ENCODE data around the gene TEKT3.

Gene TEKT3

GRCh38 chr17:15266325-15267125, 74.9 kb downstream of the TEKT3 start:
- no peak for DNase-seq (ENCODE audit: low read depth in 2 of 2)

- no peak for DNase-seq (ENCODE audit: low read depth in 2 of 2)
Measured at GRCh38 chr17:15265131-15265530, 76.3 kb downstream of the TEKT3 start, which contains the start of gene PMP22. PMP22 (minus strand) TSS chr17:15265326; CDS start chr17:15260727, 4,599 bp downstream.

- no peak for DNase-seq (ENCODE audit: low read depth in 2 of 2)
Measured at GRCh38 chr17:15264542-15264941, 76.9 kb downstream of the TEKT3 start.

DNA sequence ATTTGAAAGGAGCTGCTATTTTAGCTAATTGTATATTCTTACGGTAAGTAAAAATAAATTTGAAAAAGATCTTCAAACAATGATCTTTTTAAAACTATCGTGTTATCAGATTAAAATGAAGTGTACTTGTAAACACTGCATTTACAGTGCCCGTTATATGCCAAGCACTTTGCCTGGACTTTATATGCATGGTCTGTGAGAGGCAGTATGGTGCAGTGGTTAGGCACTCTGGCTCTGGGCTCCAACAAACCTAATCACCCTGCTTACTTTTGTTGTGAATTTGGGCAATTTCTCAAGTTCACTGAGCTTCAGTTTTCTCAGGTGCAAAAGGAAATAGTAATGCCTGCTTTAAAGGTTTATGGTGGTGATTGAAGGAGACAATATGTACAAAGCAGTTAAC, 77.7 kb downstream of the TEKT3 start:
- DNase-seq (ENCODE audit: low read depth in 2 of 2): no peak

GRCh38 chr17:15263206-15263579, 78.2 kb downstream of the TEKT3 start:
- DNase-seq (ENCODE audit: low read depth in 2 of 2): no peak

DNA sequence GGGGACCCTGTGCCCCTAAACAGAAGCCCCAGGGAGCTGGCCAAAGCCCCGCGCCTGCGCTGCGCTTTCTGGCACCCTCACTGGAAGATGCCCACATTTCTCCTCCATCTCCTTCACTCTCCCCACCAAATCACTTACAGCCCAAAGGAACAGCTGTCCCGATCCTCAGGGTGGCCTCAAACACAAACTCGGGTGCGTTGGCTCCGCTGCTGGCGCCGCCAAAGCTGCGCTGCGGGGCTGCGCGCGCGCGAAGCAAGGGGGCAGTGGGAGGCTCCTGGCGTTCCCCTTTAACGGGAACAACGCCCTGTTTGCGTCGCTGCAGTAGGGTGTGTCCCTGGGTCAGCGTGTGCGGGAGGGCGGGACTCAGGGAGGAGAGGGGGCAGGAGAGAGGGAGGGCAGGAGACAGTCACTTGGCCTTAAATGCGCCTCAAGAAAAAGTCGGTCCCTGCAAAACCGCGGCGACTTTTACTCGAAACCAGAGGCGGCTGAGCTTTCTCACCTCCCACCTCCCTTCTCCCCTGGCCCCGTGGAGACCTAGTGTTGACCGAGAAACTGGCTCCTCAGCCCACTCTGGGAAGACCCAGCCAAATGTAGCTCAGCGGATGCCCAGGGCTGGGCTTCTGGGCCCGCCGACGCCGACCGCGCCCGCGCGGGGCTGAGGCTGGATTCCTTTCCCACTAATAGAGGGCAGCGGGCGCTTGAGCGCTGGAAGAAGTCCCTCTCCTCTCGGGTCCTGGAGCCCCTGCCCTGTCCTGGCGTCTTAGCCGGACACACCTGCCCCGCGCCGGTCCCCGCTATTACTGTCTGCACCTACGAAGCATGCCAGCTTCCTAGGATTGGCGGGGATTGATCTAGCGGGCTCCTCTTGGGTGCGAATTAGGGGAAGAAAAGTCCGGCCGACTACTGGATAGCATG, 78.8 kb downstream of the TEKT3 start:
- DNase-seq (ENCODE audit: low read depth in 2 of 2): no peak

- no peak for DNase-seq (ENCODE audit: low read depth in 2 of 2)
Measured at GRCh38 chr17:15261802-15262290, 79.6 kb downstream of the TEKT3 start.

DNA sequence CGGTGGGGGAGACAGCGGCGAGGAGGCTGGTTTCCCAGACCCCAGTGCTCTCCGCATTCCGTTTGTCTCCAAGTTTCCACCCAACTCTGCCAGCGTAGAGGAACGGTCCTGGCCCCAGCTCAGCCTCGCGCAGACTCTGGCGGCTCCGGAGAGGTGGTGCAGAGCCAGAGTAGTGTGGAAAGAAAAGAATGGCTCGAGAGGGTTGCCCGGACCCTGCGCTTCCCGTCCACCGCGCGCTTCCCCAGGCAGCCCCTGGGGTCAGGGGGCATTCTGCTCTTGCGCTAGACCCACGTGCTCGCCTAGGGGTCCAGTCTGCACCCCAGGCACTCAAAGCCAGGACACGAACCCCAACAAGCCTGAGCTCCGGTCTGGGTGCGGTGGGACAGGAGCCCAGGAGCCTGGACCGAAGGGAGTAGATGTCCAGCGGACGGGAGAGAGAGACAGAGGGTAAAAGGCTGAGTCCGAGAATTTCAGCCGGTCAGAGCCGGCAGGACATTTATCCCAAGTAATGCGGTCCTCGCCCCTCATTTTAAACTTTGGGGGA, 80.1 kb downstream of the TEKT3 start:
- DNase-seq (ENCODE audit: low read depth in 2 of 2): no peak

GRCh38 chr17:15260376-15261257, 80.8 kb downstream of the TEKT3 start:
- peak; percentile 5 to 41 for DNase-seq (ENCODE audit: low read depth in 2 of 2)

DNA sequence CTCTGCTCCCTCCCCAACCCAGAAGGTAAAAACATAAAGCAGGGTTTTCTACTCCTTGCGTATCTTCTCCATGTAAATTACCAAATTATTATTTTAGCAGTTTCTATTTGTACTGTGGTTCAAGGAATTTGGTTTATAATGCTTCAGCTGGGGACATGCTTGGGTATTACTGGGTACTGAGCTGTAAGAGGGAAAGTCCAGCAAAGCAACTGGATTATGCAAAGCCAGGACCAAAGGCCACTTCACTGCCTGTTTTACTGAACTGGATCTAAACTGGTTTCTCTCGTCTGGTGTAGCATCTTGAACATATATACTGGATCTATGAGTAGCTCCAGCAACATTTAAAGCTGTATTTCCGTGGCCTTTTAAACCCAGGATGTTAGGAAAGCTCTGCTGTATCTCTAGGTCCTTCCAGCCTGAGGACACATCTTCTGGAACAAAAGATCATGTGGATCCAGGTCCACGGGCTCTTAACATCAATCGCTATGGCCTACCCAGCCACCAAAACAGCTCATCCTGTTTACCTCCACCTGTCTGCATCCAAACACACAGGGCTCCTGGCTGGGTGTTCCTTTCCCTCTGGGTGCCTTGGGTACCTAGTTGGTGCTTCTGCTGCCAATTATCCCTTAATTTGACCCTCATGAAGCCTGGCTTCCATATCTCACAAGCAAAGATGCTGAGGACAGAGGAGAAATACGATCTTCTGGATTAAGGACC, 83.4 kb downstream of the TEKT3 start:
- no peak for DNase-seq (ENCODE audit: low read depth in 2 of 2)

DNA sequence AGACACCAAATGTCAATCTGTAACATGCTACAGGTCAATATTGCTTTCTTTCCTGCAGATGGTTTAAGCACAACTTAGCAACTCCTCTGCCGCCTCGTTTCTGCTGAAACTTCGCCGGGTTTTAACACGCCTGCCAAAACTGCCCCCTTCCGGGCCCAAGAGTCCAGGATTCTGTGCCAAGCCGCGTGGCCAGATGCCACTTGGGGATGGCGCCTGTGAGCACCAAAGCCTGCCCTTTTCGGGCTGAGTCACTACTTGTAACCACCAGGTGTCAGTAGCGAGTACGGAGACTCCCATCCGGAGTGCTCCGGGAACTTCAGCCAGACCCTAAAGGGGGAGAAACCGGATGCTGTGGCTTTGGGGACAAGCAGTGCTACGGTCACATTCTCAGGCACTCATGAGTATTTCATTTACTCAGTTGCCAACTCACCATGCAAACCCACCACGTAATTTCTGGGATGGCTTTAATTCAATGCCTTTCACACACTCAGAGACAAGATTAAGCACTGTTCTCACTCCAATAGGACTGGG, 84.1 kb downstream of the TEKT3 start:
- DNase-seq (ENCODE audit: low read depth in 2 of 2): peak; percentile 25 to 26

DNA sequence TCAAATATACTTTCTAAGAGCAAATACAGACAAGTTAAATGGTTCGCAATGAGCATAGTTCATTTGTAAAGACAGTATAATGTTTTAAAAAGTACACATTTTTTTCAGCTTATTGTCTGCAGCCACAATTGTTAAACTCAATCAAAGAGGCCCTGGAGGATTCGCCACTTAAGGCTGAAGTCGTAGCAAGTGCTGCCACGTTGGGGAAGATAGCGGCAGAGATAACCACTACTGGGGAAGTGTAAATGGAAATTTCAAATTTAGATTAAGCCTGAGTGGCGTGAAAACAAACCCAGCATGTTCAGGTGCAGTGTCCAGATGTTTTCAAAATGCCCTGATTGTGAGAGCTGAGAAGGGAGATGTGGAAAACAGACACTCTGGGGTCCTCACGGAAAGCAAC, 84.7 kb downstream of the TEKT3 start:
- DNase-seq (ENCODE audit: low read depth in 2 of 2): no peak

- no peak for DNase-seq (ENCODE audit: low read depth in 2 of 2)
Measured at GRCh38 chr17:15255713-15256454, 85.5 kb downstream of the TEKT3 start.
